Measurements from ENCODE around the gene RNF183.

DNA sequence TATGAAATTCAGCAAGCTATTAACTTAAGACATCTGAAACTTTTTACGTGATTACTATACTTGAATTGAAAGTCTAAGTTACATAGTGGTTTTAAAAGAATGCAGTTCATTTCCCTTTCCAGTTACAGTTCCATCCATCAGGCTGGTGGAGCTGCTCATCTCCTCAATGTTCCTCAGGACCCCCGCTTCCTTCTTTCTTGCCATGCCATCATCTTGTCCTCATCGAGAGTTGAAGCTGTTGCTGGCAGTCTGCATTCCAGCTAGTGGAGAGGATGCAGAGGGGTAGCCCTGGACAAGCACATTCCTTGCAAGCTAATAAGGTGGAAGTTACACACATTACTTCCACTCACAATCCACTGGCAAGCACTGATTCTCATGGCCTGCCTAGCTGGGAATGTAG is 8.8 kb upstream of the RNF183 start:
- TF ChIP-seq POLR2AphosphoS5 (IDR thresholded peaks at IDR 0.05; ENCODE audit: low read depth, low read length) = no peak
- TF ChIP-seq, protein P1, sequence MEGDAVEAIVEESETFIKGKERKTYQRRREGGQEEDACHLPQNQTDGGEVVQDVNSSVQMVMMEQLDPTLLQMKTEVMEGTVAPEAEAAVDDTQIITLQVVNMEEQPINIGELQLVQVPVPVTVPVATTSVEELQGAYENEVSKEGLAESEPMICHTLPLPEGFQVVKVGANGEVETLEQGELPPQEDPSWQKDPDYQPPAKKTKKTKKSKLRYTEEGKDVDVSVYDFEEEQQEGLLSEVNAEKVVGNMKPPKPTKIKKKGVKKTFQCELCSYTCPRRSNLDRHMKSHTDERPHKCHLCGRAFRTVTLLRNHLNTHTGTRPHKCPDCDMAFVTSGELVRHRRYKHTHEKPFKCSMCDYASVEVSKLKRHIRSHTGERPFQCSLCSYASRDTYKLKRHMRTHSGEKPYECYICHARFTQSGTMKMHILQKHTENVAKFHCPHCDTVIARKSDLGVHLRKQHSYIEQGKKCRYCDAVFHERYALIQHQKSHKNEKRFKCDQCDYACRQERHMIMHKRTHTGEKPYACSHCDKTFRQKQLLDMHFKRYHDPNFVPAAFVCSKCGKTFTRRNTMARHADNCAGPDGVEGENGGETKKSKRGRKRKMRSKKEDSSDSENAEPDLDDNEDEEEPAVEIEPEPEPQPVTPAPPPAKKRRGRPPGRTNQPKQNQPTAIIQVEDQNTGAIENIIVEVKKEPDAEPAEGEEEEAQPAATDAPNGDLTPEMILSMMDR (IDR thresholded peaks at IDR 0.05) = no peak
- no peak for TF ChIP-seq YY1 (IDR thresholded peaks at IDR 0.05; ENCODE audit: low read depth)
- TF ChIP-seq EP300 (IDR thresholded peaks at IDR 0.05; ENCODE audit: borderline replicate concordance in 1 of 2, low read depth in 1 of 2, low read length in 1 of 2) = no peak
- no peak for TF ChIP-seq NFIC (IDR thresholded peaks at IDR 0.05; ENCODE audit: borderline replicate concordance)
- no peak for TF ChIP-seq SMC3 (IDR thresholded peaks at IDR 0.05; ENCODE audit: low read depth, low read length)
- TF ChIP-seq, protein P2, sequence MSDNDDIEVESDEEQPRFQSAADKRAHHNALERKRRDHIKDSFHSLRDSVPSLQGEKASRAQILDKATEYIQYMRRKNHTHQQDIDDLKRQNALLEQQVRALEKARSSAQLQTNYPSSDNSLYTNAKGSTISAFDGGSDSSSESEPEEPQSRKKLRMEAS (IDR thresholded peaks at IDR 0.05; ENCODE audit: low read depth) = no peak
- no peak for TF ChIP-seq TEAD4 (IDR thresholded peaks at IDR 0.05; ENCODE audit: borderline replicate concordance, insufficient read depth)

Measured in SK-N-SH (cell line).